BJ (cell line): ENCODE data around the gene RNASE8. TPM values are rescaled to one million over a fixed set of nuclear protein-coding genes. Genes with fewer than 3 reads are reported as not detected.

Experiments
- CTCF ChIA-PET: fragments of 350-600 bp; formaldehyde crosslinking; extraction: SDS; loops from one replicate; lab custom pipeline; 2021; ENCODE audit warnings: antibody characterized with exemption, inconsistent platforms; lab: Yijun Ruan, JAX
- POLR2A ChIA-PET: fragments of 300-600 bp; sonication (Branson Sonifier 250); formaldehyde crosslinking; extraction: SDS; loops from one replicate; lab custom pipeline; 2021; ENCODE audit warnings: antibody characterized with exemption; lab: Charles Lee
- DNase-seq: peaks from one replicate; pipeline ENCODE4 v3.0.0-alpha.2; 2011; ENCODE audit warnings: low read depth
- H3K27me3 ChIP-seq: 2 replicates; pipeline ENCODE4 v1.6.0; 2011; ENCODE audit warnings: low read length; ENCODE audit not compliant: control insufficient read depth, insufficient read depth
- H3K36me3 ChIP-seq: 2 replicates; pipeline ENCODE4 v1.5.1; 2011; ENCODE audit warnings: low read length; ENCODE audit not compliant: control insufficient read depth, insufficient read depth
- H3K4me3 ChIP-seq: 2 replicates; pipeline ENCODE4 v1.5.1; 2011; ENCODE audit warnings: low read depth, mild to moderate bottlenecking, control low read depth, low read length
- polyA plus RNA-seq: library from polyadenylated mRNA; depleted of rRNA; stranded (reverse); fragments of >200 nt; gene quantifications from 2 replicates; pipeline ENCODE4 v1.2.3, GENCODE V29; 2011
- TF ChIP-seq, protein P1 (sequence below): IDR thresholded peaks from 2 replicates; pipeline ENCODE4 v1.5.1; 2011; ENCODE audit warnings: low read depth, mild to moderate bottlenecking, control low read depth, inconsistent platforms, low read length, moderate library complexity; ENCODE audit not compliant: insufficient read depth

The RNASE8 gene
- polyA plus RNA-seq, 1 experiment = not detected

DNA sequence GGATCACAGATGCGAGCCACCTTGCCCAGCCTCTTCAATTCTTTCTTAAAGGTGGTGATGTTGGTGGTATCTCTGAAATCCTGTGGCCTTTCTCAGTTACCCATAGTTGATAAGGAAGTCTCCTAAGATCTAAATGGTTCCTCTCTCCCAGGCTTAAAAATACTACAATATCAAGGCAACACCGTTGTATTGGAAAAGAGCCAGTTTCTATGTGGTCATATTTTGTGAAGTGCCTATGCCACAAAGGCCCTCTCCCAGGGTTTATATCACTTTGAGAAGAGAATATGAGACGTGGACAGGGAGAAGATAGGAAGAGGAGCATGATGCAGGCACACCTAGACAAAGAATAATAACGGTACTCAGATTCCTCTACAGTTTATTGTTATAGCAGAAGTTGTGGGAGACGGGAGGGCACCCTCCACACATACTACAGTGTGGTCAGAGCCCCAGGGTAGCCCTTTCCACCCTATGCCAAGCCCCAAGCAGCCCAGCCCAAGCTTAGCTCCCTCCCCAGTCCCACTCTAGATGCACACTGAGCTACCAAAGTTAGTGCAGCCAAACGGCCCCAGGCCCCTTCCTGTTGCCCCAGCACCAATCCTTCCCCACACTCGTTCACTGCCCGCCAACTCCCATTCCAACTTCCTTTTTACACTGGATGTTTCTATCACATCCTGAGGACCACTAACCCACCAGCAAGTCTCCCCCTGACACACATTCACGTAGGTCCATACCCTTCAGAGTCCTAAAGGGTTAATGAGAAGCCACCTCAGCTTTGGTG, 41.0 kb upstream of the RNASE8 start:
- TF ChIP-seq, protein P1, sequence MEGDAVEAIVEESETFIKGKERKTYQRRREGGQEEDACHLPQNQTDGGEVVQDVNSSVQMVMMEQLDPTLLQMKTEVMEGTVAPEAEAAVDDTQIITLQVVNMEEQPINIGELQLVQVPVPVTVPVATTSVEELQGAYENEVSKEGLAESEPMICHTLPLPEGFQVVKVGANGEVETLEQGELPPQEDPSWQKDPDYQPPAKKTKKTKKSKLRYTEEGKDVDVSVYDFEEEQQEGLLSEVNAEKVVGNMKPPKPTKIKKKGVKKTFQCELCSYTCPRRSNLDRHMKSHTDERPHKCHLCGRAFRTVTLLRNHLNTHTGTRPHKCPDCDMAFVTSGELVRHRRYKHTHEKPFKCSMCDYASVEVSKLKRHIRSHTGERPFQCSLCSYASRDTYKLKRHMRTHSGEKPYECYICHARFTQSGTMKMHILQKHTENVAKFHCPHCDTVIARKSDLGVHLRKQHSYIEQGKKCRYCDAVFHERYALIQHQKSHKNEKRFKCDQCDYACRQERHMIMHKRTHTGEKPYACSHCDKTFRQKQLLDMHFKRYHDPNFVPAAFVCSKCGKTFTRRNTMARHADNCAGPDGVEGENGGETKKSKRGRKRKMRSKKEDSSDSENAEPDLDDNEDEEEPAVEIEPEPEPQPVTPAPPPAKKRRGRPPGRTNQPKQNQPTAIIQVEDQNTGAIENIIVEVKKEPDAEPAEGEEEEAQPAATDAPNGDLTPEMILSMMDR = no peak
- no peak for DNase-seq
- Histone ChIP-seq H3K4me3 (no peak overlapping the region), H3K27me3 (peaks cover 6% of the 10 kb centered on the region; the same call in 1 of the 2 replicates), H3K36me3 (no peaks in the 10 kb centered on the region)
- CTCF ChIA-PET = interaction anchor here (0.7 to 15.6 kb wide), 18 partner anchors 11 to 158 kb away, joined by 3 to 233 read pairs (median 20); partner anchors contain the start of genes ARHGEF40, RNASE13, RNASE7 and RNASE8
- POLR2A ChIA-PET = no interaction called here

- H3K27me3 ChIP-seq = peaks cover 14% of the 10 kb centered on the region
- CTCF ChIA-PET = interaction anchor here (0.7 to 15.6 kb wide), 7 partner anchors 13 to 89 kb away, joined by 3 to 233 read pairs (median 14); partner anchors contain the start of genes RNASE7, TMEM253 and ZNF219
- POLR2A ChIA-PET = no interaction called here
- TF ChIP-seq, protein P1 = no peak
- DNase-seq = no peak
- no peaks in the 10 kb centered on the region for H3K36me3 ChIP-seq
- H3K4me3 ChIP-seq = no peak overlapping the region
These were observed 39.9 kb upstream of the RNASE8 start for GRCh38 chr14:21017528-21018245.

GRCh38 chr14:21018286-21018685, 39.3 kb upstream of the RNASE8 start:
- ChIA-PET POLR2A (no interaction called here), CTCF (interaction anchor here (1.5 to 15.6 kb wide), 6 partner anchors 10 to 88 kb away, joined by 5 to 233 read pairs (median 106); partner anchors contain the start of genes RNASE7, TMEM253 and ZNF219)
- TF ChIP-seq, protein P1 = no peak
- DNase-seq = no peak
- H3K27me3 ChIP-seq = peaks cover 18% of the 10 kb centered on the region
- no peak overlapping the region for H3K4me3 ChIP-seq
- no peaks in the 10 kb centered on the region for H3K36me3 ChIP-seq

GRCh38 chr14:21018781-21019180, 38.8 kb upstream of the RNASE8 start:
- DNase-seq = no peak
- POLR2A ChIA-PET = no interaction called here
- TF ChIP-seq, protein P1 = no peak
- Histone ChIP-seq H3K36me3 (no peaks in the 10 kb centered on the region), H3K4me3 (no peak overlapping the region), H3K27me3 (peaks cover 22% of the 10 kb centered on the region)
- CTCF ChIA-PET = interaction anchor here (1.0 to 15.6 kb wide), 9 partner anchors 9 to 88 kb away, joined by 3 to 233 read pairs (median 6); partner anchors contain the start of genes RNASE7, TMEM253 and ZNF219

- ChIA-PET POLR2A (no interaction called here), CTCF (interaction anchor here (1.0 to 15.6 kb wide), 9 partner anchors 9 to 87 kb away, joined by 3 to 233 read pairs (median 6); partner anchors contain the start of genes RNASE7, TMEM253 and ZNF219)
- no peak for DNase-seq
- H3K4me3 ChIP-seq = no peak overlapping the region
- H3K36me3 ChIP-seq = no peaks in the 10 kb centered on the region
- peaks cover 24% of the 10 kb centered on the region for H3K27me3 ChIP-seq
- TF ChIP-seq, protein P1 = no peak
These were observed 38.3 kb upstream of the RNASE8 start for GRCh38 chr14:21019366-21019765.
